GM18526 (cell line): ENCODE results near the gene GABPB2.

ENCODE experiments used
- POLR2A ChIP-seq: IDR thresholded peaks from 3 replicates; pipeline ENCODE4 v1.6.1; 2011; ENCODE audit not compliant: insufficient read length; ENCODE audit errors: extremely low read depth

The GABPB2 gene

DNA sequence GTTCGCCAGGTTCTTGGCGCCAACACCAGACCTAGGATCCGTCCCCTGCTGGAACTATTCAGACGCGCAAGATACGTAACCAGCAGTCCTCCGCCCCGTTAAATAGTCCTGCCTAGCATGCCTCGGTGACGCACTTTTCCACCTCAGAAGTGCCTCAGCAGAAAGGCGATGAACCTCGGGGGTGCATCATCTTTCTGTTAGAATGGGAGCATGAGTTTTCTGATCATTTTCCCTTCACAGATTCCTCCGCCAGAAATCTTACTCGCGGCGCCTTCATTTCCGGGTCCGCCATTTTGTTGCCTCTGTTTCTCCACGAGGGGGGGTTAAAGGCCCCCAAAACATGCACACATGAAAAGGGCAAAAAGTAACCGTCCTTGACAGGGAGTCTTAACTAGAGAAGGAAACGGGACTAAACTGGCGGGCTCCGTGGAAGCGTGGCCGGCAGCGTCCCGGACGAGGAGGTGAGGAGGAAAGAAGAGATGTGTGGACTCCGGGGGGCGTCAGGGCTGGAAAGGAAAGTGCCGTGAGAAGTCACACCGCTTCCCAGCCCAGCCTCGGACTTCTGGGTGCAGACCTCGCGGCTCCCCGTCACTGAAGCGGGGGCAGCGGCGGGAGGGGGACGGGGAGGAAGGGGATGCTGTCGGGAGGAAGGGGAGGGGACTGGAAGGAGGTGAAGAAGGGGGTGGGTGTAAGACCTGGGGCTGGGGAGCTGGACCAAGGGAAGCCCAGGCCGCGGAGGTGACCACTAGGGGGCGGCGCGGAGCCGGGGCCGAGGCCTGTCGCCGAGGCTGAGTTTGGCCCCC, at the start of gene GABPB2:
GABPB2 (plus strand) TSS at position 288 of the 803 bp plus-strand sequence. CDS start 17,429 bp downstream, outside the sequence.
- TF ChIP-seq POLR2A, result peak; percentile 84

GRCh38 chr1:151024540-151025146, 45.9 kb upstream of the GABPB2 start:
- no peak for TF ChIP-seq POLR2A

- TF ChIP-seq POLR2A, result no peak
Measured at GRCh38 chr1:151026460-151026859, 44.1 kb upstream of the GABPB2 start.

DNA sequence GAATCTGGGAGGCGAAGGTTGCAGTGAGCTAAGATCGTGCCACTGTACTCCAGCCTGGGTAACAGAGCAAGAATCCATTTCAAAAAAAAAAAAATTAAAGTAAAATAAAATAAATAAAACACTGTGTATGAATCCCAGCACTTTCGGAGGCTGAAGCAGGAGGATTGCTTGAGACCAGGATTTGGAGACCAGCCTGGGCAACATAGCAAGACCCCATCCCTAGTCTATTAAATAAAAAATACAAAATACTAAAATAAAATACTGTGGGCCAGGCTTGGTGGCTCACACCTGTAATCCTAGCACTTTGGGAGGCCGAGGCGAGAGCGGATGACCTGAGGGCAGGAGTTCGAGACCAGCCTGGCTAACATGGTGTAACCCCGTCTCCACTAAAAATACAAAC, 38.4 kb upstream of the GABPB2 start:
- TF ChIP-seq POLR2A, result no peak

GRCh38 chr1:151035167-151035566, 35.4 kb upstream of the GABPB2 start:
- TF ChIP-seq POLR2A, result no peak

DNA sequence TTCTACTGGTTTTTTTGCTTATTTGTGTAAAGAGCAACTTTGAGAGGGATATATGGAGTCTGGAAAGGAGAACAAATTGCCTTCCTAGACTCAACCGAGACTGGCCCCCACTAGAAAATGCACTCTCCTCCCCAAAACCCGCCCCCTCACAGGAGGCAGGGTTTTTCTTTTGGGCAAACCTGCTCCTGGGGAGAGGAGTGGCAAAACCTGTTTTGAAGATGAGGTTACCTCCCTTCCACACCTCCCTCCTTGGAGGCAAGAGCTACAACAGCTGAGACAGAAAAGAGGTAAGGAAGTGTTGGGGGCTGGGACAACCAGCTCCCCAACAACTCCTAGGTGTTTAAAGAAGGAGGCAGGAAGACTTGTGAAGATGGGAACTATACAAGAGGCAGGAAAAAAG, 34.2 kb upstream of the GABPB2 start, which contains the start of gene BNIPL:
BNIPL (plus strand) TSS at position 231 of the 400 bp plus-strand sequence; CDS start at position 371, 140 bp downstream.
- no peak for TF ChIP-seq POLR2A

DNA sequence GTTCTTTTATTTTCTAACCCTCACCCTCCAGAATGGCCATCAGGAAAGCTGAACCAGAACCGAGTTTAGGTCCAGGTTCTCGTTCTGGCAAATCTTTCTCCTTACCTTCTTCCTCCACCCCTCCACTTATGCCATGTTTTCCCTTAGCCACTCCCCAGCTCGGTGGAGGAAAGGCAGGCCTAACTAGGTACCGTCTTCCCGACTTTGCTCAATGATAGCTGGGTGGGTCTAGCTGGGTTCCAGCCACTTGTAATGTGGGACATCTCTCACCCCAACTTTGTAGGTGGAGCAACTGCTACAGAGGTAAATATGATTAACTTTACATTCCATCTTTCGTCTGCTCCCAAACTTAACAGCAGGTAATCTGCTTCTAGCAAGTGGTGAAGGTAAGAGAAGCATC, 33.5 kb upstream of the GABPB2 start:
- no peak for TF ChIP-seq POLR2A

- TF ChIP-seq POLR2A, result no peak
Measured at GRCh38 chr1:151039521-151039920, 31.0 kb upstream of the GABPB2 start.

GRCh38 chr1:151043163-151043562, 27.4 kb upstream of the GABPB2 start:
- TF ChIP-seq POLR2A, result no peak

GRCh38 chr1:151047591-151047924, 23.0 kb upstream of the GABPB2 start, which contains the start of gene C1orf56:
Gene C1orf56, plus strand, starts transcription at chr1:151047751. Its CDS starts 97 bp downstream, at chr1:151047848.
- peak; percentile 37 for TF ChIP-seq POLR2A

DNA sequence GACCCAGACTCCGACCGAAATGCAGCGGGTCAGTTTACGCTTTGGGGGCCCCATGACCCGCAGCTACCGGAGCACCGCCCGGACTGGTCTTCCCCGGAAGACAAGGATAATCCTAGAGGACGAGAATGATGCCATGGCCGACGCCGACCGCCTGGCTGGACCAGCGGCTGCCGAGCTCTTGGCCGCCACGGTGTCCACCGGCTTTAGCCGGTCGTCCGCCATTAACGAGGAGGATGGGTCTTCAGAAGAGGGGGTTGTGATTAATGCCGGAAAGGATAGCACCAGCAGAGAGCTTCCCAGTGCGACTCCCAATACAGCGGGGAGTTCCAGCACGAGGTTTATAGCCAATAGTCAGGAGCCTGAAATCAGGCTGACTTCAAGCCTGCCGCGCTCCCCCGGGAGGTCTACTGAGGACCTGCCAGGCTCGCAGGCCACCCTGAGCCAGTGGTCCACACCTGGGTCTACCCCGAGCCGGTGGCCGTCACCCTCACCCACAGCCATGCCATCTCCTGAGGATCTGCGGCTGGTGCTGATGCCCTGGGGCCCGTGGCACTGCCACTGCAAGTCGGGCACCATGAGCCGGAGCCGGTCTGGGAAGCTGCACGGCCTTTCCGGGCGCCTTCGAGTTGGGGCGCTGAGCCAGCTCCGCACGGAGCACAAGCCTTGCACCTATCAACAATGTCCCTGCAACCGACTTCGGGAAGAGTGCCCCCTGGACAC, 22.5 kb upstream of the GABPB2 start:
- no peak for TF ChIP-seq POLR2A

DNA sequence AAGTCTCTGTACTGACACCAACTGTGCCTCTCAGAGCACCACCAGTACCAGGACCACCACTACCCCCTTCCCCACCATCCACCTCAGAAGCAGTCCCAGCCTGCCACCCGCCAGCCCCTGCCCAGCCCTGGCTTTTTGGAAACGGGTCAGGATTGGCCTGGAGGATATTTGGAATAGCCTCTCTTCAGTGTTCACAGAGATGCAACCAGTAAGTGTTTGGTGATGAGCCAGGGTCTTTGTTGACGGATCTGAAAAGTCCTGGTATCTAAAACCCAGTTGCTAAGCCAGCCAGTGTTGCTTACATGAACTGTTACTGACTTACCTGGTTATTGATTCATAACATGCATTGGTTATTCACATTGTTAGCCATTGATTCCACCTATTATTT, 21.9 kb upstream of the GABPB2 start:
- no peak for TF ChIP-seq POLR2A

- TF ChIP-seq POLR2A, result no peak
Measured at GRCh38 chr1:151049458-151049857, 21.1 kb upstream of the GABPB2 start.

DNA sequence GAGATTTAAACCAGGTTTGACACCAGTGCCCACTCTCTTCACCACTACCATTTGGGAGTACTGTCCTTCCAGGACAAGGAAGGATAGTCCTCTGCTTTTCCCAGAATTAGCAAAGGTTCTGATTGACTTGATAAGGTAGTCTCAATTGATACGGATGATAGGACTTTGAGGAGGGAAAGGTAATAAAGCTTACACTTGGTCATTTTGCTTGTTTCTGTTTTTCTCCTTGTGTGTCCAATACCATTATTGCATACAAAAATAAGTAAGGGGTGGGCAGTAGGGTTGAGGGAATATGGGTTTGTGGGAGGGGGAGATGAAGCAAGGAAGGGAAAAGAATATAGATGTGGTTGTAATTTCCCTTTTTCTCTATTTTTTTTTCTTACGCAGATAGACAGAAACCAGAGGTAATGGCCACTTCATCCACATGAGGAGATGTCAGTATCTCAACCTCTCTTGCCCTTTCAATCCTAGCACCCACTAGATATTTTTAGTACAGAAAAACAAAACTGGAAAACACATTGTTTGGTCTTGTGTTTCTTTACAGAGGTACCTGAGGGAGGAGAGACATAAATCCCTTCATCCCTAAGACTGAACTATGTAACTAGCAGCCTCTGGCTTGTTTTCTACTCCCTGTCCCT, 20.4 kb upstream of the GABPB2 start:
- TF ChIP-seq POLR2A, result no peak

GRCh38 chr1:151051356-151052009, 19.1 kb upstream of the GABPB2 start:
- no peak for TF ChIP-seq POLR2A
